GM12801 (cell line): ENCODE results near the gene SLC25A12.

ENCODE experiments used
- TF ChIP-seq, protein P1 (sequence below): IDR thresholded peaks from one replicate; pipeline ENCODE4 v1.5.1; 2011; ENCODE audit warnings: control low read depth; ENCODE audit not compliant: insufficient read length; ENCODE audit errors: extremely low read depth

The SLC25A12 gene

DNA sequence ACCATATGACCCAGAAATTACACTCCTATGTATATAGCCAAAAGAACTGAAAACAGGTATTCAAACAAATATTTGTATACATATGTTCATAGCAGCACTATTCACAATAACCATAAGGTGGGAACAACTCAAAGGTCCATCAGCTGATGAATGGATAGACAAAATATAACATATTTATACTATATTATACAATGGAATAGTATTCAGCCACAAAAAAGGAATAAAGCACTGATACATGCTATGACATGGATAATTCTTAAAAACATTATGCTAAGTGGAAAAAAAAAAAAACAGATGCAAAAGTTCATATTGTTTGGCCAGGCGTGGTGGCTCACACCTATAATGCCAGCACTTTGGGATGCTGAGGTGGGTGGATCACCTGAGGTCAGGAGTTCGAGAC lies 52.0 kb downstream of the SLC25A12 start:
- TF ChIP-seq, protein P1, sequence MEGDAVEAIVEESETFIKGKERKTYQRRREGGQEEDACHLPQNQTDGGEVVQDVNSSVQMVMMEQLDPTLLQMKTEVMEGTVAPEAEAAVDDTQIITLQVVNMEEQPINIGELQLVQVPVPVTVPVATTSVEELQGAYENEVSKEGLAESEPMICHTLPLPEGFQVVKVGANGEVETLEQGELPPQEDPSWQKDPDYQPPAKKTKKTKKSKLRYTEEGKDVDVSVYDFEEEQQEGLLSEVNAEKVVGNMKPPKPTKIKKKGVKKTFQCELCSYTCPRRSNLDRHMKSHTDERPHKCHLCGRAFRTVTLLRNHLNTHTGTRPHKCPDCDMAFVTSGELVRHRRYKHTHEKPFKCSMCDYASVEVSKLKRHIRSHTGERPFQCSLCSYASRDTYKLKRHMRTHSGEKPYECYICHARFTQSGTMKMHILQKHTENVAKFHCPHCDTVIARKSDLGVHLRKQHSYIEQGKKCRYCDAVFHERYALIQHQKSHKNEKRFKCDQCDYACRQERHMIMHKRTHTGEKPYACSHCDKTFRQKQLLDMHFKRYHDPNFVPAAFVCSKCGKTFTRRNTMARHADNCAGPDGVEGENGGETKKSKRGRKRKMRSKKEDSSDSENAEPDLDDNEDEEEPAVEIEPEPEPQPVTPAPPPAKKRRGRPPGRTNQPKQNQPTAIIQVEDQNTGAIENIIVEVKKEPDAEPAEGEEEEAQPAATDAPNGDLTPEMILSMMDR = no peak

DNA sequence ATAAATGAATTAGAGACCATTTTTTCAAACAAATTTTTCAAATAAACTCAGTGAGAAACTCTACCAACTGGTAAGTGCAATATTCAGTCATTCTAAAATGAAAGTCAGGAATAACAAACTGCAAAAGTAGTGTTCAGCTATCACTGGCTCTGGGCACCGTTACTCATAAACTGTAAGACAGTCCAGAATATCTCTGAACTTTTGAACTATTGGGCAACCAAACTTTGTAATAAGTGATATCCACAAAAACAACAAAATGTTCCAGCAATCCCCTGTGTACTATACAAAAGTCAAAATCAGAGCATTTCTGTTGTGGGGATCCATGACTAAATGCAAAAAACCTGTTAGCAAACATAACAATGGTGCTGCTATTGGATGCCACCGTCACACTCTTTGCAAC lies 56.3 kb downstream of the SLC25A12 start:
- TF ChIP-seq, protein P1 = no peak

DNA sequence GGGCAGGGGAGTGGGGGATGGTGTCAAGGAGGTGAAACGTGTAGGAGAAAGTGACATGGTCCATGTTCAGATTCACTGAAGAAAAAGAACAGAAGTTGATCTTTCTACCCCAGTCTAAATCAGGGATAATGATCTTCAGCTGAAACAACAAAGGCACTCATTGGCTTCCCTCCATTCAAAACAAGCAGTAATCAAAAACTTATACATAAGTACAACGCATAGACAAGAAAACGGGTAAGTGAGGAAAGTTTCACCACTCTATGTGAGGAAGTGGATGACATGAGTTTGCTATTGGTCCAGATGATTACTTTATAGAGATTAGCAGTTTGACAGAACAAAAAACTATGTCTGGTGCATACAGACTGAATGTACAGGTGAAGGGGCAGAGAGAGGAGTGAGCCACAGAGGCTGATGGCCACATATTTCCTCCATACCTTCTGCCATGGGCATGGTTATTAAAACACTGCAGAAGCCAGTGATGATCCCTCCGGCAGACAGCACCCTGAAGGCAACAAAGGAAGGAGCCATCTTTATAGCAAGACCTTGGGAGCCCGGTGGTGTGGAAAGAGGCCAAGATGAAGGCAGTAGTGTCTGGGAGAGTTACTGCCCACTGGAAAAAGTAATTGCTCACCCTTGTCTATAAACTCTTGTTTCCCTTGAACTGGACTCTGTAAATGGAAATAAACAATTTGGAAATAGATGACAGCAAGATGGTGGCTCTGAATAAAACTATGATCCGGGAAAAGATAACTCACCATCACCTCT lies 57.7 kb downstream of the SLC25A12 start:
- TF ChIP-seq, protein P1 = no peak

DNA sequence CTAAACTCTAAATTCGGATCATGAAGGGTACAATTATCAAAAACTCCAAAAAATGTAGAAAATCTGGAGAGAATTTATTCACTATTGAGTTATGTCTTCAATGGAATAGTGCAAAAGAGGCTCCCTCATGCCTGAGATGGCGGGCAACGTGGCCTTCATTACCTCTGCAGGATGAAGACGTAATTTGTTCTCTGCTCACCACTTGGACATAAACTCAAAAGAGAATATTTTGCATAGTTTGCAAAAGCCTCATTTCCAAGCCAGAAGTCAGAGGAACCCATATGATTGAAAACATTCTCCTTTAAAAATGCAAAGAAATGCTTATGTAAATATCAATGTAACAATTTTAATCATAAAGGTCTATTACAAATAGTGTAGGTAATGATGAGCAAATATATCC lies 58.7 kb downstream of the SLC25A12 start:
- TF ChIP-seq, protein P1 = no peak

DNA sequence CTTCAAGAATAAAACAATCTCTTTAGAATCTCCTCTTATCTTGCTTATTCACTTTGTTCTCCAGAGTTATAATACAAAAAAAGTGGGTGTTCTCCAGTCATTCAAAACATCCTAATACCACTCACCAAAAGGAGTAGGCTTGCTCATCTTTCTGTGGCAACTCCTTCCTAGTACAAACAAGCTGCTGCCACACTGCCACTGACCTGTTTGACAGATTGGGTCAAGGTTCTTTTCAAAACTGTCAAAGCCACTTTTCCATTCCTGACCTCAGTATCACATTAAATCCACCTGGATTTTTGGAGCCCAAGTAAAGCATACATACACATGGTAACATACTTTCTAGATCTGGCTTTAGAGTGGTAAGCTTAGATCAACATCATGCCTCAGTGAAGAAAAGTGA lies 59.8 kb downstream of the SLC25A12 start:
- TF ChIP-seq, protein P1 = no peak

DNA sequence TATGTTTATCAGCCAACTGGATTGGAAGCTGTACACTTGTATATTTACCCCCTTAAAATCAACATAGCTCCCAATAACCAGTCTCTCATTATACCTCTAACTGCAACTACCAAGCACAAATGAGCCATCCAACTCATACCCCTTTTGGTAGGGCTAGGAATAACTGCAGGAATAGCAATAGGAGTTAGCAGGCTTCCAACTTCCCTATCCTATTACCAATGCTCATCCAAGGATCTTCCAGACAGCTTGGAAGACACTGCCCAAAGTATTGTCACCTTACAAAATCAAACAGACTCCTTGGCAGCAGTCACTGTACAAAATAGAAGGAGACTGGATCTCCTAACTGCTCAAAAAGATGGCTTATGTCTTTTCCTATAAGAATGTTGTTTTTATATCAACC lies 61.6 kb downstream of the SLC25A12 start:
- TF ChIP-seq, protein P1 = no peak

DNA sequence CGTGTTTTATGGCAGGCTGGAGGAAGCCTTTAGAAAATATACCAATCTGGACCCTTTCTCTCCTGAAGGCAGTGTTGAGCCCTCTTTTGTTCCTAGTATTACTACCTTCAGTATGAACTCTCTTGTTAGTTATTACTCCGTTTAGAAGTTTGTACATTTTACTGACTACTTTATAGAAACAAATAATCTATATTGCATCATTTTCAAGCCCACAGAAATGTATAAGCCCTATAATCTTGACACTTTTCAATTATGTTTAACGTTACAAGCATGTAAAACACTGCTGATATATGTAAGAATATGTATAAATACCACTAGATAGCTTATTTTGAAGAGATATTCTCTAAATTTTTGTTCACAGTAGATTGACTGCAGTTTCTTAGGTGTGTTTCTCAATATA lies 64.0 kb downstream of the SLC25A12 start:
- TF ChIP-seq, protein P1 = no peak
